Measurements from ENCODE around the gene PLXDC2.

GRCh38 chr10:19958787-19959186, 142.6 kb downstream of the PLXDC2 start:
- TF ChIP-seq CTCF (IDR thresholded peaks at IDR 0.05) (no peak), POLR2AphosphoS5 (IDR thresholded peaks at IDR 0.05; ENCODE audit: insufficient read depth in 1 of 2, low read depth in 1 of 2) (no peak)

All from vagina (tissue), 2 donors.